RKO (cell line): Measurements from ENCODE around the gene SPO11.
A peak's percentile ranks its signal among the peaks of the same experiment; 100 is the strongest.

ENCODE experiments used
- DNase-seq: peaks from one replicate; pipeline ENCODE4 v3.0.0-alpha.2; 2016; ENCODE audit warnings: low spot score

SPO11 gene

DNA sequence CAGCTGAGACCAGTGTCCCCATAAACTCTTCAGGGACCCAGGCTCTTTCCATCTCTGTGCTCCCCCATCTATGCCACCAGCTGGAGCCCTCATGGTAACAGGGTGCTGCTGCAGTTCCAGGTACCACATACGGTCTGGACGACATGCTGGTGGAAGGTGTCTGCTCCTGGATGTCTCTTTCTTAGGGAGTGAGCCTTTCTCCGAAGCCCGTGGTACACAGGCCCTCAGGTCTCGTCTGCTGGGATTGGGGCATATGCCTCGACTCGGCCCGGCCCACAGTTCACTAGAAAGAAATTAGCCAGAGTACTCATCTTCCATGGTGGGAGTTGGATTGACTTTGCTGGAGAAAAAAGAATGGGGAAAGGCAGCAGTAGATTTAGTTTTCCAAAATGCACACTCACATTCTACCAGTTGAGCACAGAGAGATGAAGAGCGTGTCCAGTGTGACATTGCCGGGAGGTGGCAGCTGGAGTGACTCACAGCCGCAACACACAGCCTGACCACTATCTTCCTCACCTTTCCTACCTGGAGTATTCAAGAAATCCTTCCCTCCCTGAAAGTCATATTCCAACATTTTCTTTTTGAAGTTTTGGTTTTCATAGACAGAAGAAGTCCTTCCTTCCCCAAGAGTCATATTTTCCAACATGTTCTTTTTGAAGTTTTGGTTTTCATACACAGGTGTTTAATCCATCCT, 18.6 kb upstream of the SPO11 start:
- DNase-seq = no peak

DNA sequence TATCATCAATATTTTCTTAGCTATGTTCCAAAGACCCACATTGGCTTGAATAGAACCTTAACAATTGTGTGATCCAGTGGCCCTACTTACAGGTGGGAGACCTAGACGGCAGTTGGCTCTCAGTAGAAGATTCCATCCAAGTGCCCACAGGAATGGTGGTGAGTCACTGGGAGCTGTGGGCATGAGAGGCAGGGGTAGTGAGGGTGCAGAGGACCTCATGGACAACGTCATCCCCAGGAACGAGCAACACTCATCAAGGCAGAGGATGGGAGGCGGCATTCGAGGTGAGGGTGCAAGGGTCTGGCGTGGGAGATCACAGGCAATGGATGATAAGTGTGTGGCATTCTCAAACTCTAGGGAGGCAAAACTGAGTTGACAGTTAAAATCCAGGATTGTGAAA, 17.5 kb upstream of the SPO11 start:
- no peak for DNase-seq

DNA sequence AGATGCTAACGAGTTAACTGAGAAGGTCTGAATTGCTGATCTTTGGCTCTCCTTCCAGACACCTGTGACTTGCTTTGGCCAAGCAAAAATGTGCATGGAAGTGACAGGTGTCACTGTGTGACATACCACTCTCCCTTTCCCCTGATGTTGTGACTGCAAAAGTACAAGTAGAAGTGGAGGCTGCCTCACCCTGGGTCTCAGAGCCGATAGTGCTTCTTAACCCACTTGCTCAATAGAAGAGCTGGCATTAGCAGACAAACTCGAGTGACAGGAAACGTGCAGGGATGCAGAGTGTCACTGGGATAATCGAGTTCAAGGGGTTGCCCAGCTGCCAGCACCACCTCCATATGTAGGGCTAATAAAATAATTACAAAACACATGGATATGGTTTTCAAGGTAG, 16.4 kb upstream of the SPO11 start:
- DNase-seq = no peak

DNA sequence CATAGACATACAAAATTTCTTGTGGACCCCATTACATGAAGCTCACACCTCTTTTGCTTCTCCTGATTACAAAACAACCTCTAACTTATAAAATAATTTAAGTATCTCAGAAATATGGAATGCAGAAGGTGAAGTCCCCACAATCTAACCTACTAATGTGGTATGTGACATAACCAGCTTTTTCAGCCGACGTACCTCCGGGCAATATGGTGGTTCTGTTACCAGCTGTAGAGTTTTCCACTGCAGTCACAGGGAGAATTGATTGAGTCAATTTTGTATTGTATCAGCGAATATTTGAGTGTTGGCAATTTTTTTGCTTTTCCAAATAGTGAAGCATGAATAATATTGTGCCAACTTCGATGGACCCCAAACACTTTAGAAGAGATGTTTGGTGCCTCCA, 15.7 kb upstream of the SPO11 start:
- no peak for DNase-seq

DNA sequence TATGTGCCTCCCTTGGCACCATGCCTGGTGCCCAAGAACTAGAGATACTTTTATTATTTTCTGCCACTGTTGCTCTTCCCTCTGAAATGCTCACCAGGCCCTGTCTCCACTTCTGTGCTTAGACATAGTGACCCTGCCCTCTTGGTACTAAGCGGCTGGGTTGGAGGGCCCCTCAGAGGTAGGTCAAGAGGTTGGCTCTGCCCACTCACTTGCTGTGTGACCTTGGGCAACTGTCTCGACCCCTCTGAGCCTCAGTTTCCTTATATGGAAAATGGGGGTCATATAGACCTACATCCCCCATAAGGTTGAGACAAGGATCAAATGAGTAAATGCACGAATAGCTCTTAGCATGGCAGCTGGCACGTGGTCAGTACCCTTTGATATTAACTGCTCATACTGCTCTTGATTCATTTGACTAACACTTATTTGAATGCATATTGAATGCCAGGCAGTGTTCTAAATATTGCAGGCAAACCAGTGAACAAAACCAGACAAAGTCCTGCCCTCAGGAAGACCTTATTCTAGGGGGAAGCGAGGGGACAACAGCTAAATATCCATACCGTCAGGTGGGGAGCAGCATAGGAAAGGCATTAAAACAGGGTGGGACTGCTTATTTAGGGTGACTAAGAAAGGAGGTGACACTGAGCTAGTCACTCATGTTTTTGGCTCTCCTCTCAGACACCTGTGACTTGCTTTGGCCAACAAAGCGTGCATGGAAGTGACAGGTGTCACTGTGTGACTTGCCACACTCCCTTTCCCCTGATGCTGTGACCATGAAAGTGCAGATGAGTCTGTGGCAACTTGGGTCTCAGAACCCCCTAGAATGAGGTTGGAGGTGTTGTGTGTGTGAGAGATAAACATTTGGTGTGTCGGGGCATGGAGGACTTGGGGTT, 14.3 kb upstream of the SPO11 start:
- DNase-seq = no peak

DNA sequence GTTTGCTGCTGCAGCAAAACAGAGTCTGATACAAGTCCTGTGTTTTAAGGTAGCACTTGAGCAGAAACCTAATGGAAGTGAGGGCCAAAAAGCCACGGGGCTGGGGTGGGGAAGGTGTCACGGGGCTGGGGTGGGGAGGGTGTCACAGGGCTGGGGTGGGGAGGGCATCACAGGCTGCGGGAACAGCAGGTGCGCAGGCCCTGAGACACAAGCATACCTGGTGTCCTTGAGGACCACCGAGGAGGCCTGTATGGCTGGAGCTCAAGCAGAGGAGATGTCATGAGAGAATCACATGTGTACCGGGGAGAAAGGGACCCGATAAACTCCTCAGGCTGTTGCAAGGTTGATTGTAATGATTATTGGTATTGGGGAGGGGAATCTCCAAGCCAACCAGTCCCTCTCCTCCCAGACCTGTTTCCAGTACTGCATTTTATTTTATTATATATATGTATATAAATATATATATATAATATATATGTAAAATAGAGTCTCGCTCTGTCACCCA, 13.6 kb upstream of the SPO11 start:
- no peak for DNase-seq

DNA sequence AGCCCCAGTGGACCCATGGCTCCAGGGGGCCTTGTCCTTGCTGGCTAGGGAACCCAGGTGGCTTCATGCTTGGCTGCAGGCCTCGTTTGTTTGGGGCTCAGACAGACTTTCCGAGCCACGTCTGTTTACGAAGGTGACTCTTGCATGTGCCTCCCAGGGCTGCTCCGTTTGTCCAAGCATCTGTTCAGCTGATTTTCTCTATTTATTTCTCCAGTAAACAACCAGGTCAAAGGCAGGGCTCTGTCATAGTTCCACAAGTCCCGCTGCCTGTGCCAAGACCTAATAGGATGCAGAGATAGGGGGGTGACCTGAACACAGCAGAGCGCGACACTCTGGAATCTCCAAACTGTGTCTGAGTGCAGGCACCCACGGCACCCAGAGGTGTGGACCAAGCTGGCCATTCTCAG, 12.8 kb upstream of the SPO11 start:
- DNase-seq = no peak

DNA sequence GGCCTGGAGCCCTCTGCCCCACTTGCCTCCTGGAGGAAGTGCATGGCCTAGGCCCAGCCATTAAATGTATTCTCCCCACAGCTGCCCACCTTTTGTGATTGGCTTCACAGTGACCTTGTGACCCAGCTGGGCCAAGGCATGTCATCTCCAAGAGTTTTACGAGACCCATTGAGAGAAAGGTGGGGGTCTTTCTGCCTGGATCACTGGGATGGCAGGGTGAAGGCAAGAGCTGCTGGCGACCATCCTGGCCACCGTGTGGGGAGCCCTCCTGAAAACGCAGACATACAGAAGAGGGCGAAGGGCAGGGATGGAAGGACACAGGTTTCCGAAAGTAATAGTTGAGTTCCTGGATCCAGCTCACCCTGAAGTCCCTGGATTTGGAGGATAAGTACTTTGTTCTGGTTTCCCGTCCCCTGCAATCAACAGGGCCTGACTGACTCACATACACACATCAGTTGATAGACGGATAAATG, 12.3 kb upstream of the SPO11 start:
- DNase-seq = no peak

DNA sequence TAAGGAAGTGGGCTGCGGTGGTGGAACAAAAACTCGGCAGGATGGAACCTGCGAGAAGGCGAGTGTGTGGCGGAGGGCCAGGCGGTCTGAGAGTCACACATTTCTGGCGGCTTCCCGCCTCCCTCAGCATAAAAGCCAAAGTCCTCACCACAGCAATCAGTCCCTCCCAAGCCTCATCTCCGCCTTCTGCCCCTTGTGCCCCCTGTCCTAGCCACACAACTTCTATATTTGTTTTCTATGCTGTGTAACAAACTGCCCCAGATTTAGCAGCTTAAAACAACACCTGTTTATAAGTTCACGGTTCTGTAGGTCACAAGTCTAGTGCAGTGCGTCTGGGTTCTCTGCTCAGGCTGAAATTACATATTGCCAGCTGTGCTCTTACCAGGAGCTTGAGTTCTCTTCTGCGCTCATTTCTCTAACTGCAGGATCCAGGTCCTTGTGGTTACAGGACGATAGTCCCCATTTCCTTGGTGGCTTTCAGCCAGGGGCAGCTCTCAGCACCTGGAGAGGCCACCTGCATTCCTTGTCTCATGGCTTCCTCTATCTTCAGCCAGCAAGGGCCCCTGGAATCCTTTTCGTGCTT, 11.7 kb upstream of the SPO11 start:
- no peak for DNase-seq

DNA sequence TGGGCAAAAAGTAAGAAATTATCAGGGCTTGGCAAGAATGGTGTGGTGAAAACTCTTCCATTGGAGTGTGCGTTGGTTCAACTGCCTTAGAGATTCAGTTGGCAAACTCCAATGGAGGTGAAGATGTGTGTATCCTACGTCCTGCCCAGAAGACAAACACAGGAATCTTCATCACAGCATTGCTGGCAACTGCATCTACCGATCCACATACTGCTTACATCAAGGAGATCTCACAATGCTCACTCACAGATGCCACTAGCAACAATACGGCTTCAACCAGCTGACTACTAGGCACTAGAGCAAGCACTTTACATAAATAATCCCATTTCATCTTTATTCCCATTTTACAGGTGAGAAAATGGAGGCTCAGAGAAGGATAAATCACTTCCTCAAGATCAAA, 10.0 kb upstream of the SPO11 start:
- DNase-seq = no peak

DNA sequence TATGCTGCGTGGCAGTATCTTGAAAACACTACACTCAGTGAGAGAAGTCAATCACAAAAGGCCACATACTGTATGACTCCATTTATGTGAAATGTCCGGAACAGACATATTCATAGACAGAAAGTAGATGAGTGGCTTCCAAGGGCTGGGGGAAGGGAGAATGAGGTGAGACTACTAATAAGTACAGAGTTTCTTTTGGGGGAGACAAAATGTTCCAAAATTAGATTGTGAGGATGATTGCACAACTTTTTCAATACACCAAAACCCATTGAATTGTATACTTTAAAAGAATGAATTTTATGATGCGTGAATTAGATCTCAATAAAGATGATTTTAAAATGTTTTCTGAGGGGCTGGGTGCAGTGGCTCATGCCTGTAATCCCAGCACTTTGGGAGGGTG, 9.2 kb upstream of the SPO11 start:
- no peak for DNase-seq

DNA sequence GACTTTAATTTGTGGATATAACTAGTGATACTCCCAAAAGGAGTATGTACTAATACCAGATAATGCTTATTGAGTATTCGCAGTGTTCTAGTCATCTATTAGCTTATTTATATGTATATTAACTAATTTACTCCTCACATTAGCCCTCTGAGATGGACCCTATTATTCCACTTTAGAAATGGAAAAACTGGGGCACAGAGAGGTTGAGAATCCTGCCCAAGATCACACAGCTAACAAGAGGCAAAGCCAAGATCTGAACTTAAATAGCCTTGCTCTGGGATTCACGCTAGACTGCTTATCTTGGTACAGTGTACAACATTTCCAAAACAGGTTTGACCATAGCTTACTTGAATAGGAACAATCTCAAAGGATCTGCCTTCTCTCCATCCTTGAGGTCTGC, 8.5 kb upstream of the SPO11 start:
- DNase-seq = no peak

DNA sequence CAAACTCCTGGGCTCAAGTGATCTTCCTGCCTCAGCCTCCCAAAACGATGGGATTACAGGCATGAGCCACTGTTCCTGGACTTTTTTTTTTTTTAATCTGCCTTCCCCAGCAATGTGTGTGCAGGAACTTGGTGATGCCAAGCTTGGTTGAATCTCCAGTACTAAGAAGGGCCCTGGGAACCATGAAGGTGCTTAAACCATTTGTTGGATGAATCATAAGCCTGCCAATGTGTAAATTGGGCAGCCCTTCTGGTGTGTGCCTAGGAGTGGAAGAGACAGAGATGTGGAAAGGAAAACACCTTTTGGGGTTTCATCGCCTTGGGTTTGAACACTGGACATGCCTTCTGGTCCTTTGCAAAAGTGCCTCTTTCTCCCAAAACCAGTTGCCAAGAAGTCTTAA, 7.1 kb upstream of the SPO11 start:
- DNase-seq = no peak

DNA sequence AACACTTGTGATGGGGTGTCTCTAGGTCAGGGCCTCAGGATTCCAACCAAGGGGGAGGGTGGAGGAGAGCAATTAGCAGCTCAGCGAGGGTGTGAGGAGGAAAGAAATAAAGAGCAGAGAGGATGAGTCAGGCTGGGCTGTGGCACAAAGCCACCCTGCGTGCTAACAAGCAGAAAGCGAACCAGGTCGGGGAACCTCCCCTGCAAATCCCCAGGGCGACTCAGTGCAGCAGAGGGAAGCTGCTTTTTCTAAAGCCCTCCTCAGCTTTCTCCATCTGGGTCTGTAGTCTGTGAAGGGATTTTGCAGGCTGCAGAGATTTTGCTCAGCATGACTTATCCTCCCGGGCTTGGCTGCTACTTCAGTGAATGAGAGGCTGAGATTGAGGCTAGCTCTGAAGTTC, 6.6 kb upstream of the SPO11 start:
- no peak for DNase-seq

DNA sequence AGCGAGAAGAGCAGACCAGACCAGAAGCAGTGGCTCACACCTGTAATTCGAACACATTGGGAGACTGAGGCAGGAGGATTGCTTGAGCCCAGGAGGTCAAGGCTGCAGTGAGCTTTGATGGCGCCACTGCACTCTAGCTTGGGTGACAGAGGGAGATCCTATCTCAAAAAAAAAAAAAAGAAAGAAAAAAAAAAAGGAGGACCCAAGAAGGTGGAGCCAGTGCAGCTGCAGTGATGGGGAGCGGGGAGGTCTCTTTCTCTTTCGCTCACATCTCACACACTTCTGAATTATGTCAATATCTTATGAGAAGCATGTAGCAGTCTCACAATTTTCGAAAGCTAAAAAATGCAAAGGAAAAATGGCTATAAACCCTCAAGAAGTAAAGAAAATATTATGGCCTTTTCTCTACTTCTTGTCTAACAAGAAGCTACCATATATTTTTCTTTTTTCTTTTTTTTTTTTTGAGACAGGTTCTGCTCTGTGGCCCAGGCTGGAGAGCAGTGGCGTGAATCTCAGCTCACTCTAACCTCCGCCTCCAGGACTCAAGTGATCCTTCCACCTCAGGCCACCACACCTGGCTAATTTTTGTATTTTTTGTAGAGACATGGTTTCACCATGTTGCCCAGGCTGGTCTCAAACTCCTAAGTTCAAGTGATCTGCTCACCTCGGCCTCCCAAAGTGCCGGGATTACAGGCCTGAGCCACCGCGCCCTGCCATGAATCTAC, 3.8 kb upstream of the SPO11 start:
- DNase-seq = no peak

DNA sequence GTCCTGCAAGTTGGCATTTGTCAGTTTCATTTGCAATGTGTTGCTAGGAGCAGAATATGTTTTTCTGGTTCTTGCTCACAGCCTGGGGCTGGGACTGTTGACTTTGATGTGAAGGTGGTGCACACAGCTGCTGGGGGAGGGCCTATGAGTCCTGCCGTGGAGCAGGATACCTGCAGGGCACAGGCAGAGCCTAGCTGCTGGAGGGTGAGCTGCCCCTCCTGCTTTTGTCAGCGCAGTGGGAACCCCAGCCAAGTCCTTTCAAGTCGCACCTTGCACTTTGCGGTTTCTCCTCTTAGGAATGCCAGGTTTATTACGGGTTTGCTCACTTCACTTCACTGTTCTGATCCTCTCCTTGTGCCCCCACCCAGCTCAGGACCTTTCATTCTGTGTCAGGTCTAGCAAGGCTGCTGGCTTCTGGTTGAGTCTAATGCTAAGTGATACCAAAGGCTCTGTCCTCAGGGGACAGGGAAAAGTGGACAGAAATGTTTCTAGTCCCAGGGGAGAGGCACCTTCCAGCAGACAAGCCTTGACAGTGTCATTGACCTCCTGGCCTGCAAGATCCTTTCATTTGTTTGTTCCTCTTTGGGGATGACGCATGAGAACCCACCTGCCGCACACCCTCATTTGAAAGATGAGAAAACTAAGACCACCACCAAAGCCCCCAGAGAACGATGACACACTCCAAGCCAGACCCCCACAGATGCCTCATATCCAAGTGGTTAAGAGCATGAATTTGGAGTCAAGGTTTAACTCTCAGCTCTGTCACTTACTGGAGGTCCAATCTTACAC, 2.7 kb upstream of the SPO11 start:
- DNase-seq = no peak

DNA sequence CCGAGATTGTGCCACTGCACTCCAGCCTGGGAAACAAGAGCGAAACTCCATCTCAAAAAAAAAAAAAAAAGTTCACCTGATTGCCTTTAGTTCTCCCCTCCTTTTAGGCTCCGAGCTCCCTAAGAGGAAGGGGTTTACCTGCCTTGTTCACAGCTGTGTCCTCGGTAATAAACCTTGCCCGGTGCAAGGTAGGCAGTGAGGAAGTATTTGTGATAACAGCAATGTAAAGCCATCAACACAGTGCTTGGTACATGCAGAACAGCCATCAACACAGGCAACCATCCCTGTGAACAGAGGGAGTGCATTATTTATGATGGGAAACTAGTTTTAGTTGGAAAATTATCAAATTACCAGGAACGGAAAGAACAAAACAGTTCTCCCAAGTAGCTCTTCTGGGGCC, 1.8 kb upstream of the SPO11 start:
- no peak for DNase-seq

DNA sequence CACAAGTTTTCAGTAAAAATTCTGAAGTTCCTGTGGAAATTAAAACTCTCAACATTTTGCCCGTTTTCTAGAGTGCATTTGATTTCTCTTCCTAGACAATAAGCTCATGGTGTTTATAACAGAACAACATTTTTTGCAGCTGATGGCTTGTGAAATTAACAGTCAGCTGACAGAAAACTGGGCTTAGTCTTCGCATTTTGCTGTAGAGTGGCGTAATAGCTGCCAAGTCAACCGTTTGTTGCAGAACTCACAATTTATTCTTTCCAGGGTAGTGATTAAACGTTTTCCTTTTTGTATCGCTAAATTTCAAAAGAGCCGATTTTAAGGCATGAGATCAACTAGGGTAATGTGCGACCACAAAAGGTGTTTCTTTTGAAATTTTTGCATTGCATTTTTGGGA, 1.4 kb downstream of the SPO11 start:
- DNase-seq = no peak

DNA sequence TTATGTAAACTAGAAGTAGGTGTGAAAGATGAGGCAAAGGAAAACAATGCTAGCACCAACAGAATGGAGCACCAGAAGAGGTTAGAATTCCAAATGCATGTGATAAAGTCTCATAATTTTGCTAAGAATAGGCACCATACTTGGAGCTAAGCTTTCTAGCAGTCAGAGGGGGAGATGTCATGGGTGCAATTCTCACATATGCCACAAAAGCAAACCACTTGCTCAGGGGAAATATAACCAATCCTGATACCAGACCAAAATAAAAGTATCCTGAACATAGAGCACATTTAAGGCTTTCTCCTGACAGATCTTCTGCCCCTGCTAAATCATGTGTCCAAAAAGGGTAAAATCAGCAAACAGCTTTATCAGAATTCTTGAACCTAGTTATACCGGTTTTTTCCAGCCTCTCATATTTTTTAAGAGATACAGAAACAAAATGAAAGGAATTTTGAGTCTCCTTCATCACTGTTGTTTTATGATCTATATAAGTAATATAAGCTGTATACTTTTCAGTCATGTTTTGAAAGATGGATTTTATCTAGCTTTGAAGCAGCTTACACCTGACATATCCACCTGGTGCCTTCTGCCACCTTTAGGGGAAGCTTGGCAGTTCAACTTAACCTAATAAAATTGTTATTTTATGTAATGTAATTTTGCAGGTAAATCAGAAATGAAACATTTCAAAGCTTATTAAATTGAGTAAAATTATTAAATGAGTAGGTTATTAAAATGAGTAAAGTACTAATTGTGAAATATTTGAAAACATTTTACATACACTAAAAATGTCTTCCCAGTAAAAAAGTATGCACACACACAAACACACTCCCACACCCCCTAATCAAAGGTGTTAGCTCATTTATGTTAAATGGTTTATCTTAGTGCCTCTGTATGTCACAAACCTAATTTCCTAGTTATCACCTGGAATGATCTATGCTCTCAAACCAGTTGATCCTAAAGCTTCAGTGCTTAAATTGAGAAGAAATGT, 2.8 kb downstream of the SPO11 start:
- DNase-seq = peak; percentile 22

DNA sequence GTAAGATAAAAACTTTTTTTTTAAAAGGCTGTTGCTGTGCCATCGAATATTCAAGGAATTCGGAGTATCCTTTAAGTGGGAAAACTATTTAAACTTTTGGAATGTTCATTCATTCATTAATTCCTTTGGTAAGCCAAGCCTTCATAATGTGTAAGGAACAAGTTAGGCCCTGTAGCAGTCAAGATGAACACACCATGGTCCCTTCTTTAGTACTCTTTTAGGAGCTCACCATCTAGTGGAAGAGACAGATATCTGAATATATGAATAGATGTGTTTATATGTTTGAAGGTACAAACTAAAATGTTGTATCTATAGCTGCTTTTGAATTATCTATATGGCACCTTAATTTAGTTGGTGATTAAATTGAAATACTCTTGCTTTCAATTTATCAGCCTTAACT, 5.8 kb downstream of the SPO11 start:
- DNase-seq = peak; percentile 68
